ENCODE results near the gene POLA1. TPM values are rescaled to one million over a fixed set of nuclear protein-coding genes. Genes with fewer than 3 reads are reported as not detected.

POLA1 gene
- total RNA-seq, 1 donor from 2014 or later: 12.3 TPM

DNA sequence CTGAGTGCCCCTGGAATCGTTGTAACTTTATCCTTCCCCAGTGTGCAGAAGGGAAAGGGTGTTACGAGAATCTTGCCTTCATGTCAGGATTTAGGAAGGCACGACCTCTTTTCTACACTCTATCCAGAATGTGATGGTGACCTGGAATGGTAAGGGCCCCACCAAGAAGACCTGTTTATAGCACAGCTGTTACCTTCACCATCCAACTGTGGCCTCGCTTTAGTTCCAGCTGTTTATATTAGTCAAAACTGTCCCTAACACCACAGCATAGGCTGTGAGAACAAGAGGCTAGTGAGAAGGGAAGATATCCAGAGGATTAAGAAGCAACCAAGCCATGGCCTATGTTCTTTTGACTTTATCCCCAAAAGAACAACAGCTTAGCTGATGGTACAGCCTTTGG, 294.0 kb downstream of the POLA1 start:
- Histone ChIP-seq H3K27me3 (ENCODE audit: low read depth) (no peaks in the 10 kb centered on the region), H3K36me3 (no peaks in the 10 kb centered on the region), H3K4me3 (no peak overlapping the region), H3K27ac (no peak overlapping the region), H3K4me1 (no peaks in the 10 kb centered on the region), H3K9me3 (no peaks in the 10 kb centered on the region)
- no peak for DNase-seq
- ATAC-seq: no peak
- intact Hi-C loops (cut with DNase I): no loop called here
- TF ChIP-seq, protein P1, sequence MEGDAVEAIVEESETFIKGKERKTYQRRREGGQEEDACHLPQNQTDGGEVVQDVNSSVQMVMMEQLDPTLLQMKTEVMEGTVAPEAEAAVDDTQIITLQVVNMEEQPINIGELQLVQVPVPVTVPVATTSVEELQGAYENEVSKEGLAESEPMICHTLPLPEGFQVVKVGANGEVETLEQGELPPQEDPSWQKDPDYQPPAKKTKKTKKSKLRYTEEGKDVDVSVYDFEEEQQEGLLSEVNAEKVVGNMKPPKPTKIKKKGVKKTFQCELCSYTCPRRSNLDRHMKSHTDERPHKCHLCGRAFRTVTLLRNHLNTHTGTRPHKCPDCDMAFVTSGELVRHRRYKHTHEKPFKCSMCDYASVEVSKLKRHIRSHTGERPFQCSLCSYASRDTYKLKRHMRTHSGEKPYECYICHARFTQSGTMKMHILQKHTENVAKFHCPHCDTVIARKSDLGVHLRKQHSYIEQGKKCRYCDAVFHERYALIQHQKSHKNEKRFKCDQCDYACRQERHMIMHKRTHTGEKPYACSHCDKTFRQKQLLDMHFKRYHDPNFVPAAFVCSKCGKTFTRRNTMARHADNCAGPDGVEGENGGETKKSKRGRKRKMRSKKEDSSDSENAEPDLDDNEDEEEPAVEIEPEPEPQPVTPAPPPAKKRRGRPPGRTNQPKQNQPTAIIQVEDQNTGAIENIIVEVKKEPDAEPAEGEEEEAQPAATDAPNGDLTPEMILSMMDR (IDR thresholded peaks at IDR 0.05): no peak

DNA sequence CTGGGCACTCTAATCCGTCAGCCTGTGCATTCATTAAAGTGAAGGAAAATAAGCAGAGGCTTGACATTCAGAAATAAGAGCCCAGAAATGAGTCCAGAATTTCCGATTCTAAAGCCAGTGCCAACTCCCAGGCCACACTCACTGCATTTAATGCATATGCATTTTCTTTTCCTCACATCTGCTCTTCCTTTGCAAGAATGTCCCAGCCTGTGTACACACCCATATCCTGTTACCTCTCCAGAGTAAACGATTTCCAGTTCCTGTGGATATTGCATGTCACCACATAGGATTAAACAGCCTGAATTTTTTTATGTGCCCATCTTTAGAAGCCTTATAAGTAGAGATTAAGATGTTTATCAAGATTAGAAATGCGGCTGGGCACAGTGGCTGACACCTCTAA, 294.6 kb downstream of the POLA1 start:
- ATAC-seq (no peak), DNase-seq (no peak)
- H3K27me3 ChIP-seq (ENCODE audit: low read depth): no peaks in the 10 kb centered on the region
- intact Hi-C loops (cut with DNase I): no loop called here
- no peaks in the 10 kb centered on the region for H3K36me3 ChIP-seq
- no peaks in the 10 kb centered on the region for H3K4me1 ChIP-seq
- no peaks in the 10 kb centered on the region for H3K9me3 ChIP-seq
- TF ChIP-seq, protein P1 (IDR thresholded peaks at IDR 0.05): no peak
- H3K4me3 ChIP-seq: no peak overlapping the region
- H3K27ac ChIP-seq: no peak overlapping the region

DNA sequence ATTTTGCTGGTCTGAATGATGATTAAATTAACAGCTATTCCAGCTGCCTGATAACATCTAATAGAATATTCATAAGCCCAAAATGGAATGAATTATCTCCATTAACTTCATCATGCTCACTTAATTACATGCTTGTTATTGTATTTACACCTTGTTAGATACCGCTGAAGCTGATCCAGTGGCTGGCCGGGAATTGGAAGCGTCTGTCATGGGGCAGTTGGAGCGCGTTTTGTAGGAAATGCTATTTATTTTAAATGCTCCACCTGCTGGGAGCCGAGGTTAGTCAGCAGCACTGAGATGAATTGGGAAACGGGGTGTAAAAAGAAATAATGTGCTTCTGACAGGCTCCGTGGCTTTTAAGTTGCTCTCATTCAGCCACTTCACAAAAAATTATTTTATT, 296.8 kb downstream of the POLA1 start:
- ATAC-seq: no peak
- H3K4me3 ChIP-seq: no peak overlapping the region
- H3K27ac ChIP-seq: no peak overlapping the region
- TF ChIP-seq, protein P1 (IDR thresholded peaks at IDR 0.05): no peak
- H3K4me1 ChIP-seq: no peaks in the 10 kb centered on the region
- no peaks in the 10 kb centered on the region for H3K36me3 ChIP-seq
- intact Hi-C loops (cut with DNase I): no loop called here
- DNase-seq: no peak
- H3K27me3 ChIP-seq (ENCODE audit: low read depth): no peaks in the 10 kb centered on the region
- H3K9me3 ChIP-seq: no peaks in the 10 kb centered on the region

DNA sequence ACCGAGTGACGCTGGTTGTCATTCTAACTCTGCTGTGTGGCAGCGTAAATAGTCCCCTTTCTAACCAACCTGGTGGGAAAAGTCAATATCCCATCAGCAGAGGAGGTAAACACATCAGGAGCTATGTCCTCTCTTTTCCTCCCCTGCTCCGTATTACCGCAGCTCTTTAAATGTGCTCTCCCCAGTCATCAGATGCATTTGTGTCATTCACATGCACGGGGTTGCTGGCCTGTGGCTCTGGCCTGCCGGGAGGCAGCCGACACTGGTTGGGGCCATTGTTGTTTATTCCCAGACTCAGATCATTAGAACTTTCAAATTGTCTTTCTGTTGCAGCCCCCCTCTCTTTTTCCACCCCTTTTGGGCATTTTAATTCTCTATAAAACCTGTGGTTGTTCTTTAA, 300.2 kb downstream of the POLA1 start:
- H3K27ac ChIP-seq: no peak overlapping the region
- H3K4me3 ChIP-seq: no peak overlapping the region
- no peak for DNase-seq
- H3K27me3 ChIP-seq (ENCODE audit: low read depth): no peaks in the 10 kb centered on the region
- intact Hi-C loops (cut with DNase I): no loop called here
- no peaks in the 10 kb centered on the region for H3K36me3 ChIP-seq
- H3K9me3 ChIP-seq: no peaks in the 10 kb centered on the region
- no peaks in the 10 kb centered on the region for H3K4me1 ChIP-seq
- TF ChIP-seq, protein P1 (IDR thresholded peaks at IDR 0.05): no peak
- ATAC-seq: no peak

DNA sequence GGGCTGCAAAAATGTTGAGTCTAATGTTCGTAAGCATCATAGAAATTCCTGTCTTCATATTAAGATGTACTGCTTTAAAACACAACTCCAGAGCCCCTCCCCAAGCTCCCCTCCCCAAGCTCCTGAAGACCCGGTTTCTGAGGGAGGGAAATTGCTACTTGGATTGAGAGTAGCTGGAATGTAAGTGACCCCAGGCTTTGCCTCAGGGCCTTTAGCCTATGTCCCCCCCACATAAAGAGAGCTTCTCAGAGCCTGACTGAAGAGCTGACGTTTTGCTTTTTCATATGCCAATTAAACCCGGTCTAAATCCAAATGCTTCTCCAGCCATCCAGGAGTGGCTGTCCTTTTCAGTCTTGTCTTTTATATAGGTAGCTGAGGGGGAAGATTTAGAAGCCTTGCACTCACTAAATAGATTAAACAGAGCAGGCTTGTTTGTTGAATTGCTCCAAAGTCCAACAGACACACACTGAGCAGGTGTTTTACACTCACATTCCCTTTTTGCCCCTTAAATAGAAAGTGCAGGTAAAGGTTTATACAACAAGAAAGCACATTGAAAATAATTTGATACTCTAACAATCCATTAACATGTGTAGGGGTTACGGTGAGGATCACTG, 302.5 kb downstream of the POLA1 start:
- intact Hi-C loops (cut with DNase I): no loop called here
- Histone ChIP-seq H3K27me3 (ENCODE audit: low read depth) (no peaks in the 10 kb centered on the region), H3K4me1 (no peaks in the 10 kb centered on the region), H3K36me3 (no peaks in the 10 kb centered on the region), H3K9me3 (no peaks in the 10 kb centered on the region), H3K27ac (no peak overlapping the region), H3K4me3 (no peak overlapping the region)
- ATAC-seq (no peak), DNase-seq (no peak)
- TF ChIP-seq, protein P1 (IDR thresholded peaks at IDR 0.05): no peak
